ENCODE data around the gene ZNF732.
"Not testable (repeated sequence)": the region's sequence is repeated elsewhere in the genome, so short reads cannot be mapped to it uniquely, and the experiment has no call there.

ZNF732 gene

GRCh38 chr4:253936-254756, 51.1 kb downstream of the ZNF732 start:
- no peak for DNase-seq

GRCh38 chr4:252065-252601, 53.1 kb downstream of the ZNF732 start:
- no peak for DNase-seq

GRCh38 chr4:244471-244870, 60.8 kb downstream of the ZNF732 start:
- no peak for DNase-seq

- DNase-seq, result no peak
These were observed 61.8 kb downstream of the ZNF732 start for GRCh38 chr4:243426-243825.

- DNase-seq, result peak; percentile 8
These were observed 63.0 kb downstream of the ZNF732 start for GRCh38 chr4:242121-242848.

- DNase-seq, result not testable (repeated sequence)
These were observed 63.9 kb downstream of the ZNF732 start for GRCh38 chr4:241411-241810.

GRCh38 chr4:236028-236427, 69.2 kb downstream of the ZNF732 start:
- DNase-seq, result no peak

- no peak for DNase-seq
These were observed 71.1 kb downstream of the ZNF732 start for GRCh38 chr4:234178-234577.

GRCh38 chr4:223913-224497, 81.3 kb downstream of the ZNF732 start:
- no peak for DNase-seq
